Stimulated activated naive CD8-positive, alpha-beta T cell treated with anti-CD3 and anti-CD28 coated beads, Interleukin-15, Interleukin-2, amounts not matched to agents 100 ng/mL and 50 ng/mL, for 24 hours (primary cell): ENCODE measurements around the gene RNF145.
"Not testable (repeated sequence)": the region's sequence is repeated elsewhere in the genome, so short reads cannot be mapped to it uniquely, and the experiment has no call there.

ENCODE experiments used
- H3K27ac Mint-ChIP-seq: one replicate; pipeline ENCODE4 v1.8.0; 2021; ENCODE audit warnings: mild to moderate bottlenecking, mixed read lengths
- H3K27me3 Mint-ChIP-seq: one replicate; pipeline ENCODE4 v1.8.0; 2021; ENCODE audit warnings: mixed read lengths
- H3K36me3 Mint-ChIP-seq: one replicate; pipeline ENCODE4 v1.8.0; 2021; ENCODE audit warnings: low read depth, mixed read lengths
- H3K4me1 Mint-ChIP-seq: one replicate; pipeline ENCODE4 v1.8.0; 2021; ENCODE audit warnings: low read depth, mixed read lengths
- H3K4me3 Mint-ChIP-seq: one replicate; pipeline ENCODE4 v1.8.0; 2021; ENCODE audit warnings: mild to moderate bottlenecking, mixed read lengths
- H3K9me3 Mint-ChIP-seq: one replicate; pipeline ENCODE4 v1.8.0; 2021; ENCODE audit warnings: mixed read lengths

RNF145 gene

DNA sequence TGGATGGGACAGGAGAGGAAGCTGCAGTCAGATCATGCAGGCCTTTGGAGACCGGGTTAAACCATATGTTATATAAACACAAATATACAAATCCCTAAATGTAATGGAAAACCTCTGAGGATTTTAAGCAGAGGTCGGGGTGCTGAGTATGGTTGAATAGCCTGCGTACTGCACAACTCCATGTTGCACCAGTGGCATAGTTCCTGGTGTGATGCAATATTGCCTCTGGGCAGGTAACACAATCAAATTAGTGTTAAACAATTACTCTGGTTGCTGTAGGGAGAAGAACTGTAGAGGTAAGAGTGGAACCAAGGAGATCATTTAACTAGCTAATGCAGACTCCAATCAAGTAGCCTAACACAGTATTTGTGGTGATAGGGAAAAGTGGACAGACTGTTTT is 21.3 kb upstream of the RNF145 start:
- Mint-ChIP-seq H3K9me3 (no peaks in the 10 kb centered on the region), H3K4me1 (no peaks in the 10 kb centered on the region), H3K36me3 (no peaks in the 10 kb centered on the region), H3K4me3 (no peak overlapping the region), H3K27ac (no peak overlapping the region), H3K27me3 (peaks cover 6% of the 10 kb centered on the region)

DNA sequence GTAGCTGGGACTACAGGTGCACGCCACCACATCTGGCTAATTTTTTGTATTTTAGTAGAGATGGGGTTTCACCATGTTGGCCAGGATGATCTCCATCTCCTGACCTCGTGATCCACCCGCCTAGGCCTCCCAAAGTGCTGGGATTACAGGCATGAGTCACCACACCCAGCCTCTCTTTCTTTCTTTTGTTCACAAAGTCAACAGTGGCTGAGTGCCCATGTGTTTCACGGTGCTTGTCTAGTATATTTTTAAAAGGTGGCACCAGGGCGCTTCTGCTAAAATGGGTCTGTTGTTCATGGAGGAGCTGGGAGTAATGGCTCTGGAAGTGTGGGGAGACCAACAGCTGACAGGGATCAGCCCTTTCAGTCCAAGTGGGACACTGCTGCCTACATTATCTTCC is 18.7 kb upstream of the RNF145 start:
- H3K27me3 Mint-ChIP-seq, H3K4me3 Mint-ChIP-seq, H3K9me3 Mint-ChIP-seq: not testable (repeated sequence)

DNA sequence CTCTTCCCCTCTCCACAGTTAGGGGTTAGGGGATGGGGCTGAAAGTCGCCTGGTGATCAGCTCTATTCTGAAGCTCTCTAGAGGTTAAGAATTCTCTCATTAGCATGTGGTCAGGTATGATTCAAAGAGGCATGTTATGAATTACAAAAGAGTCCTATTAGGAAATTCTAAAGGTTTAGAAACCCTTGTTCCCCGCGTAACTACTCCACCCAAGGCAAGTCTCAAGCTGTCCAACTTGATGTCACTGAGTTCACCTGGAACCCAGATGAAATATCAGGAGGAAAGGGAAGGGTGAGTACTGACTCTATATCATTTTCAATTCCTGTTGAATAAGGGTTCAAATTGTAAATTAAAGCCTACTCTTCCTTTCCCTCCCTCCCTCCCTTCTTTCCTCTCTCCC is 18.1 kb upstream of the RNF145 start:
- Mint-ChIP-seq H3K27ac (no peak overlapping the region), H3K4me3 (no peak overlapping the region), H3K4me1 (no peaks in the 10 kb centered on the region), H3K9me3 (no peaks in the 10 kb centered on the region), H3K27me3 (peaks cover 6% of the 10 kb centered on the region), H3K36me3 (no peaks in the 10 kb centered on the region)

More for the DNA sequence above, 18.7 kb upstream of the RNF145 start:
- H3K4me1 Mint-ChIP-seq, H3K27ac Mint-ChIP-seq, H3K36me3 Mint-ChIP-seq: not testable (repeated sequence)

GRCh38 chr5:159226451-159226850 is 17.1 kb upstream of the RNF145 start:
- H3K4me3 Mint-ChIP-seq, result no peak overlapping the region
- H3K36me3 Mint-ChIP-seq, result no peaks in the 10 kb centered on the region
- H3K27ac Mint-ChIP-seq, result no peak overlapping the region
- no peaks in the 10 kb centered on the region for H3K9me3 Mint-ChIP-seq
- peaks cover 3% of the 10 kb centered on the region for H3K27me3 Mint-ChIP-seq
- no peaks in the 10 kb centered on the region for H3K4me1 Mint-ChIP-seq

DNA sequence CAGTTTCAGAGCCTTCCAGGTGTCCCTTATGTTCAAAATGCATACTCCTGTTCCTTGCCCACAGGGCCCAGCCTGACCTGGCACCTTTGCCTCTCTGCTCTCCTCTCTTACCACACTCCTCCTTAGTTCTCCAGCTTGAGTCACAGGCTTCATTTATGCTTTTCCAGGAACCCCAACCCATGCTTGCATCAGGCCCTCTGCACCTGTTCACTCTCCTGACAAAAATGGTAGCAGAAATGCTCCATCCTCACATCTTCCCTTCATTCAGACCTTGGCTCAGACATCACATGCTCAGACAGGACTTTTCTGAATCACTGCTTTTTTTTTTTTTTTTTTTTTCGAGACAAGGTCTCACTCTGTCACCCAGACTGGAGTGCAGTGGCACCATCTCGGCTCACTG is 15.1 kb upstream of the RNF145 start:
- Mint-ChIP-seq H3K36me3 (no peaks in the 10 kb centered on the region), H3K27ac (no peak overlapping the region), H3K9me3 (no peaks in the 10 kb centered on the region), H3K4me3 (no peak overlapping the region), H3K4me1 (no peaks in the 10 kb centered on the region), H3K27me3 (no peaks in the 10 kb centered on the region)

DNA sequence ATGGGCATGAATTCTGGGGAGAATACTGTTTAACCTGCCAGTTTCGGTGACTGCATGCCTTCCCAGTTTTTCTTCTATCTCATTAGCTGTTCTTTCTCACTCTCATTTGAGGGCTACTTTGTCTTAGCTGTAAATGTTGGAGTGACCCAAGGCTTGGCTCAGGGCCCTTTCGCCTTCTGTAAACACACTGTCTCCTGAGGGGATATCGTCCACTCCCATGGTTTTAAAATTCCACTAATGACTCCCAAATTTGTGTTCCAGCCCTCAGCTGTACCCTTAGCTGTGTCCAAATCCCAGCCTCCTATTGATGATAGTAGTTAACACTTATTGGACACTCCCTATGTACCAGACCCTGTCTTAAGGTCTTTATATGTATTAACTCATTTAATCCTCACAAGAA is 14.1 kb upstream of the RNF145 start:
- Mint-ChIP-seq H3K36me3 (no peaks in the 10 kb centered on the region), H3K4me1 (no peaks in the 10 kb centered on the region), H3K27ac (no peak overlapping the region), H3K4me3 (no peak overlapping the region), H3K27me3 (no peaks in the 10 kb centered on the region), H3K9me3 (no peaks in the 10 kb centered on the region)

GRCh38 chr5:159220206-159220605 is 10.9 kb upstream of the RNF145 start:
- peaks cover 13% of the 10 kb centered on the region for H3K4me1 Mint-ChIP-seq
- no peak overlapping the region for H3K4me3 Mint-ChIP-seq
- no peak overlapping the region for H3K27ac Mint-ChIP-seq
- H3K27me3 Mint-ChIP-seq, result no peaks in the 10 kb centered on the region
- H3K9me3 Mint-ChIP-seq, result no peaks in the 10 kb centered on the region
- H3K36me3 Mint-ChIP-seq, result peaks cover 3% of the 10 kb centered on the region

GRCh38 chr5:159218595-159219023 is 9.3 kb upstream of the RNF145 start:
- no peak overlapping the region for H3K4me3 Mint-ChIP-seq
- H3K9me3 Mint-ChIP-seq, result no peaks in the 10 kb centered on the region
- H3K4me1 Mint-ChIP-seq, result peaks cover 13% of the 10 kb centered on the region
- H3K27ac Mint-ChIP-seq, result no peak overlapping the region
- H3K36me3 Mint-ChIP-seq, result peaks cover 3% of the 10 kb centered on the region
- H3K27me3 Mint-ChIP-seq, result no peaks in the 10 kb centered on the region

- H3K9me3 Mint-ChIP-seq, result no peaks in the 10 kb centered on the region
- H3K36me3 Mint-ChIP-seq, result peaks cover 3% of the 10 kb centered on the region
- no peak overlapping the region for H3K4me3 Mint-ChIP-seq
- H3K27ac Mint-ChIP-seq, result no peak overlapping the region
- no peaks in the 10 kb centered on the region for H3K27me3 Mint-ChIP-seq
- peaks cover 19% of the 10 kb centered on the region for H3K4me1 Mint-ChIP-seq
These were observed 7.9 kb upstream of the RNF145 start for GRCh38 chr5:159217236-159217635.

- Mint-ChIP-seq H3K27me3 (no peaks in the 10 kb centered on the region), H3K4me1 (peaks cover 27% of the 10 kb centered on the region), H3K27ac (no peak overlapping the region), H3K36me3 (peaks cover 3% of the 10 kb centered on the region), H3K4me3 (no peak overlapping the region), H3K9me3 (no peaks in the 10 kb centered on the region)
These were observed 7.1 kb upstream of the RNF145 start for GRCh38 chr5:159216454-159216853.

GRCh38 chr5:159215886-159216285 is 6.5 kb upstream of the RNF145 start:
- peaks cover 32% of the 10 kb centered on the region for H3K4me1 Mint-ChIP-seq
- H3K9me3 Mint-ChIP-seq, result no peaks in the 10 kb centered on the region
- no peaks in the 10 kb centered on the region for H3K27me3 Mint-ChIP-seq
- H3K27ac Mint-ChIP-seq, result no peak overlapping the region
- H3K36me3 Mint-ChIP-seq, result peaks cover 3% of the 10 kb centered on the region
- H3K4me3 Mint-ChIP-seq, result no peak overlapping the region

GRCh38 chr5:159214486-159215271 is 5.3 kb upstream of the RNF145 start:
- peaks cover 3% of the 10 kb centered on the region for H3K36me3 Mint-ChIP-seq
- H3K27me3 Mint-ChIP-seq, result no peaks in the 10 kb centered on the region
- H3K4me3 Mint-ChIP-seq, result no peak overlapping the region
- H3K4me1 Mint-ChIP-seq, result peaks cover 44% of the 10 kb centered on the region
- no peaks in the 10 kb centered on the region for H3K9me3 Mint-ChIP-seq
- no peak overlapping the region for H3K27ac Mint-ChIP-seq

DNA sequence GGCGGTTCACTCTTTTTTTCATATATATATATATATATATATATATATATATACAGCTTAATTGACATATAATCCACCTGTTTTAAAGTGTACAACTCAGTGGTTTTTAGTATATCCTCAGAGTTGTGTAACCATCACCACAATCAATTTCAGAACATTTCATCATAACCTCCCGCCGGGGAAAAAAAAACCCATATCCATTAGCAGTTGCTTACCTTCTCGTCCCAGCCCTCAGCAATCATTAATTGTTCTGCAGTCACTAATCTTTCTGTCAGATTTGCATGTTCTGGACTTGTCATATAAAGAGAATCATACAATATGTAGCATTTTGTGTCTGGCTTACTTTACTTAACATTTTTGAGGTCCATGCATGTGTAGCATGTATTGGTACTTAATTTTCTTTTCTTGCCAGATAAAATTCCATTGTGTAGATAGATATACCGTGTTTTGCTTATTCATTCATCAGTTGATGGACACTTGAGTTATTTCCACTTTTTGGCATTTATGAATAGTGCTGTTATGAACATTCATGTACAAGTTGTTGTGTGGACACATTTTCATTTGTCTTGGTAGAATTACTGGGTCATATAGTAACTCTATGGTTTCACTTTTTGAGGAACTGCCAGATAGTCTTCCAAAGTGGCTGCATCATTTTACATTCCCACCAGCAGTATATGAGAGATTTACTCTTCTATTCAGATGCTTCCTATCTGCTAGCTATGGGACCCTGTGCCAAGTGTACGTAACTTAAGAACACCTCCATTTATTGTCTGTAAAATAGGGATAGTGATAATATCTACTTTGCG is 3.5 kb upstream of the RNF145 start:
- Mint-ChIP-seq H3K4me3 (no peak overlapping the region), H3K36me3 (peaks cover 12% of the 10 kb centered on the region), H3K27ac (no peak overlapping the region), H3K4me1 (peaks cover 46% of the 10 kb centered on the region), H3K9me3 (no peaks in the 10 kb centered on the region), H3K27me3 (no peaks in the 10 kb centered on the region)

DNA sequence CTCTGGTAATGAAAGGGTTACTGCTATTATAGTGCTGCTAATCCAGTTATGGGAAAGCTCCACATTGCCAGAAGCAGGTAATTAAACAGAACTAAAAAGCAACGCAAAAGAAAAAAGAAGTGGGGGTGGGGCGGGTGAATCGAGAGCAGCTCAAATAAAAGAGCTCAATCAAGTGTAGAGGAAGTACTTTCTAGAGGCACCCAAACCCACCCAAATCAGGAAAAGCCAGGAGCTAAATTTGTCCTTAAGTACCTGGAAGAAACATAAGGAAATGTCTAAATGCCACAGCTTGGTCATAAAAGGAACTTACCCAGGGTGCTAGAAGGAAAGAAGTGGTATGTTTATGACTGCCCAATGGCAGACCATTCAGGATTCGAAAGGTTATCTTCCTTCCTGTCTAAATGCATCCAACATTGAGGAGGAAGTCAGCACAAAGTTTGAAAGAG is 2.4 kb upstream of the RNF145 start:
- no peak overlapping the region for H3K27ac Mint-ChIP-seq
- H3K4me1 Mint-ChIP-seq, result peaks cover 48% of the 10 kb centered on the region
- no peak overlapping the region for H3K4me3 Mint-ChIP-seq
- H3K9me3 Mint-ChIP-seq, result no peaks in the 10 kb centered on the region
- H3K36me3 Mint-ChIP-seq, result peaks cover 19% of the 10 kb centered on the region
- H3K27me3 Mint-ChIP-seq, result no peaks in the 10 kb centered on the region

DNA sequence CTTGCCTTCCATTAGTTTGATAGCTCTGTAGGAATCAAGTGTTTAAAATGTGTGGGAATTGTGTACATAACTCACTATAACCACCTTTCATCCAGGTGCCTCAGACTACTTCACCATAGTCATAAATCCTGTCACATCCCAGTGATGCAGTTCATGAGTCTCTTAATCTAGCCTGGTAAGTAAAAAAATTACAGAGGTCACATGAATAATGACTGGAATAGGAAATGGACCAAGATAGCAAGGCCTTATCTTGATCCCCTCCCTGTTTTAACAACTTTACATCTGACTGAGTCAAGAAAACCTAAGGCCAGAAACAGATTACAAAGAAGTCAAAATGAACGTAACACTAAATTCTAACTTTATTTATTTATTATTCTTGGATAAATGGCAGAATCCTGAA is 1.5 kb upstream of the RNF145 start:
- Mint-ChIP-seq H3K9me3 (no peaks in the 10 kb centered on the region), H3K4me1 (peaks cover 49% of the 10 kb centered on the region), H3K27ac (peak overlapping the region; percentile 97), H3K27me3 (no peaks in the 10 kb centered on the region), H3K4me3 (peak overlapping the region; percentile 92), H3K36me3 (peaks cover 28% of the 10 kb centered on the region)
